Measurements from ENCODE around the gene RNF113A. TPM values are rescaled to one million over a fixed set of nuclear protein-coding genes. Genes with fewer than 3 reads are reported as not detected.
"Not testable (repeated sequence)": the region's sequence is repeated elsewhere in the genome, so short reads cannot be mapped to it uniquely, and the experiment has no call there.

The RNF113A gene
- total RNA-seq, 3 donors from 2014 or later, result 12.5 to 14.1 (median 13.5) TPM

DNA sequence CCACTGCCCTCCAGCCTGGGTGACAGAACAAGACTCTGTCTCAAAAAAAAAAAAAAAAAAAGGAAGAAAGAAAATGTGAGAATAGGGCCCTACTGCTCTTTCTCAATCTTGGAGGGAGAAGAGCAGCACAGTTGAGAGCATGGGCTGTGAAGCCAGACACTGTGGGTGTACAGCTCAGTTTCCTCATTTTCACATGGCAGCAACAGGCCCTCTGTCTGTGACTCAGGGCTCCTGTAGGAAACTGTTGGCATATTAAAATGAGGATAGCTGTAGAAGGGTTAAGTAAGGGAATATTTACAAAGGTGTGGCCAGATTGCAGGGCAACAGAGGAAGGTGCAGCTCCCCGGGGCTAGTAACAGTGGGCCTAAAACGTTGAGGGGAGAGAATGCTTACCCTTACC is 27.6 kb upstream of the RNF113A start:
- Histone ChIP-seq H3K9me3 (no peaks in the 10 kb centered on the region), H3K27ac (no peak overlapping the region), H3K4me1 (no peaks in the 10 kb centered on the region), H3K4me3 (no peak overlapping the region), H3K36me3 (no peaks in the 10 kb centered on the region), H3K27me3 (peaks cover 0 to 7% of the 10 kb centered on the region in 2 donors)
- TF ChIP-seq POLR2AphosphoS5 (IDR thresholded peaks at IDR 0.05), result no peak
- TF ChIP-seq, protein P1, sequence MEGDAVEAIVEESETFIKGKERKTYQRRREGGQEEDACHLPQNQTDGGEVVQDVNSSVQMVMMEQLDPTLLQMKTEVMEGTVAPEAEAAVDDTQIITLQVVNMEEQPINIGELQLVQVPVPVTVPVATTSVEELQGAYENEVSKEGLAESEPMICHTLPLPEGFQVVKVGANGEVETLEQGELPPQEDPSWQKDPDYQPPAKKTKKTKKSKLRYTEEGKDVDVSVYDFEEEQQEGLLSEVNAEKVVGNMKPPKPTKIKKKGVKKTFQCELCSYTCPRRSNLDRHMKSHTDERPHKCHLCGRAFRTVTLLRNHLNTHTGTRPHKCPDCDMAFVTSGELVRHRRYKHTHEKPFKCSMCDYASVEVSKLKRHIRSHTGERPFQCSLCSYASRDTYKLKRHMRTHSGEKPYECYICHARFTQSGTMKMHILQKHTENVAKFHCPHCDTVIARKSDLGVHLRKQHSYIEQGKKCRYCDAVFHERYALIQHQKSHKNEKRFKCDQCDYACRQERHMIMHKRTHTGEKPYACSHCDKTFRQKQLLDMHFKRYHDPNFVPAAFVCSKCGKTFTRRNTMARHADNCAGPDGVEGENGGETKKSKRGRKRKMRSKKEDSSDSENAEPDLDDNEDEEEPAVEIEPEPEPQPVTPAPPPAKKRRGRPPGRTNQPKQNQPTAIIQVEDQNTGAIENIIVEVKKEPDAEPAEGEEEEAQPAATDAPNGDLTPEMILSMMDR (IDR thresholded peaks at IDR 0.05), result no peak
- no peak for TF ChIP-seq POLR2A (IDR thresholded peaks at IDR 0.05)
- no peak for DNase-seq (ENCODE audit: low spot score in 2 of 2)
- intact Hi-C loops (cut with DNase I; ENCODE audit: low total_unique reads), result no loop called here

DNA sequence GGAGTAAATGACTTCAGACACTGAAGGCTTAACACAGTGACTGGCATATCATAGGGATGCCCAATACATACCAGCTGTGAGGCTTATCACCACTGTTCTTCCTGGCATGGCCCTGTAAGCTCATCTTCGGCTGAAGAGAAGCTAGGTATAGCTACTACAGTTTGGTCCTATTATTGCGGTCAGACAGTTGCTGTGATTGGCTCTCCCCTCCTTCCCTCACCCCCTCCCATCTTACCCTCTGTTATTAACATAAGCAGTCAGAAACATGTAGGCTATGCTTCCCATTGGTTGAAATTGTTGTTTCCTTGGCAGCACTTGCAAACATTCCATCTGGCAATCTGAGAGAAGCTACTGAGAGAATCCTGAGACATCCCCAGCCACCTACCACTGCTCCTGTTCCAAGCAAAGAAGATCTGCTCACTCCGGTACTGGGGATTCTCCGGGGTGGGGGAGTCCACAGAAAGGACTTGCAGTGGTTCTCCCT is 24.4 kb upstream of the RNF113A start, which contains the start of gene AKAP14:
AKAP14 (plus strand) TSS at position 51 of the 484 bp plus-strand sequence. CDS start 7,331 bp downstream, outside the sequence.
- no peaks in the 10 kb centered on the region for H3K4me1 ChIP-seq
- intact Hi-C loops (cut with DNase I; ENCODE audit: low total_unique reads), result no loop called here

DNA sequence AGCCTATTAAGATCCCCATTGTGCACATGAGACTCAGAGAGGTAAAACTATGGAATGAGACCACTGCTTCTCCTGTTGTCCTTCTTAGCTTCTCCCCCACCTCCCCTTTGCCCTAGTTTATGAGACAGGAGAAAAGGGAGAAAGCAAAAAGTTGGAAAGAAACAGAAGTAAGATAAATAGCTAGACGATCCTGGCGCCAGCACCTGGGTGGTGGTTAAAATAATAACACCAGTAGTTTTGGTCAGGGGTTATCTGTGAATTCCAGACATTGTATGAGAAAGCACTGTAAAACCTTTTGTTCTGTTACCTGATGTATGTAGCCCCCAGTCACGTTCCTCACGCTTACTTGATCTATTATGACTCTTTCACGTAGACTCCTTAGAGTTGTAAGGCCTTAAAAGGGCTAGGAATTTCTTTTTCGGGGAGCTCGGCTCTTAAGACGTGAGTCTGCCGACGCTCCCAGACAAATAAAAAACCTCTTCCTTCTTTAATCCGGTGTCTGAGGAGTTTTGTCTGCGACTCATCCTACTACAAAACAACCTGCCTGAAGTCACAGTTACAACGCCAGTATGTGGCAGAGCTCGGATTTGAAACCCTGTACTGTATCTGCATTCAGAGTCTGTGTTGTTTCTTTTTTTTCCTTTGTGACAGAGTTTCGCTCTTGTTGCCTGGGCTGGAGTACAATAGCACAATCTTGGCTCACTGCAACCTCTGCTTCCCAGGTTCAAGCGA is 20.6 kb upstream of the RNF113A start:
- H3K27me3 ChIP-seq; H3K36me3 ChIP-seq; H3K27ac ChIP-seq; H3K9me3 ChIP-seq; DNase-seq (ENCODE audit: low spot score in 2 of 2); H3K4me1 ChIP-seq; H3K4me3 ChIP-seq; intact Hi-C loops (cut with DNase I; ENCODE audit: low total_unique reads): not testable (repeated sequence)

More for the DNA sequence above, 24.4 kb upstream of the RNF113A start, which contains the start of gene AKAP14:
- H3K4me3 ChIP-seq, result no peak within 1 kb of the TSS
- no peak for DNase-seq (ENCODE audit: low spot score in 2 of 2)
- H3K36me3 ChIP-seq, result no peaks in the 10 kb centered on the region
- peaks cover 0 to 7% of the 10 kb centered on the region in 2 donors for H3K27me3 ChIP-seq
- no peaks in the 10 kb centered on the region for H3K9me3 ChIP-seq
- no peak within 1 kb of the TSS for H3K27ac ChIP-seq
- TF ChIP-seq, protein P1 (IDR thresholded peaks at IDR 0.05), result no peak
- TF ChIP-seq POLR2A (IDR thresholded peaks at IDR 0.05) (no peak), POLR2AphosphoS5 (IDR thresholded peaks at IDR 0.05) (no peak)

DNA sequence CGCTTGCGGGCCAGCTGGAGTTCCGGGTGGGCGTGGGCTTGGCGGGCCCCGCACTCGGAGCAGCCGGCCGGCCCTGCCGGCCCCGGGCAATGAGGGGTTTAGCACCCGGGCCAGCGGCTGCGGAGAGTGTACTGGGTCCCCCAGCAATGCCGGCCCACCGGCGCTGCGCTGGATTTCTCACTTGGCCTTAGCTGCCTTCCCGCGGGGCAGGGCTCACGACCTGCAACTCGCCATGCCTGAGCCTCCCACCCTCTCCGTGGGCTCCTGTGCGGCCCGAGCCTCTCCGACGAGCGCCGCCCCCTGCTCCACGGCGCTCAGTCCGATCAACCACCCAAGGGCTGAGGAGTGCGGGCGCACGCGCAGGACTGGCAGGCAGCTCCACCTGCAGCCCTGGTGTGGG is 19.1 kb upstream of the RNF113A start:
- DNase-seq (ENCODE audit: low spot score in 2 of 2); H3K27me3 ChIP-seq; intact Hi-C loops (cut with DNase I; ENCODE audit: low total_unique reads); H3K4me1 ChIP-seq; H3K27ac ChIP-seq; H3K9me3 ChIP-seq; H3K36me3 ChIP-seq; H3K4me3 ChIP-seq: not testable (repeated sequence)

DNA sequence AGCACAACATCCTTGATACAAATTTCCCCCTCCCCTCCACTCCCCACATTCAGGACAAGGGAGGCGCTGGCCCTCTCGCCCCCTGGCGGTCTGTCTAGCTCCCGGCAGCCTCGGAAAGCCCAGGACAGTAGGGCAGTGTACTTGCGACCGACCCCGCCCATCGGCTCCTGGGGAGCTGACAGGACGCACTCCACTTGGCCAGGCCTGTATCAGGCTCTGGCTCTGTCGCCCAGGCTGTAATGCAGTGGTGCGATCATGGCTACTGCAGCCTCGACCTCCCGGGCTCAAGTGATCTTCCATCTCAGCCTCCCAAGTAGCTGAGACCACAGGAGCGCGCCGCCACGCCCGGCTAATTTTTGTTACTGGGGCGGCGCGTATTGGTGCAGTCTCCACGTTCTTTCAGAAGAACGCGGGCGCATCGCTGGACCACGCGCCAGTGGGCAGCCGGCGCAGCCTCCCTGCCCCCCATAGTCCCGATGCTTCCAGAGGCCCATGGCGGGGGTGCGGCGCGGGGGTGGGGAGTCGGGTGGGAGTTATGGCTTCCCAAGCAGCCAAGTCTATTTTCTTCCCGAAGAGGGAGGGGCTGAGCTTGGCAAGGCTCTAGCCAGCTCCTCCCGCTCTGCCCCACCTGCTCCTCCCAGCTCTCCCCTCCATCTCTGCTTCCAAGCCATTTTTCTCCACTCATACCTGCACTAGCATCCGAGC is 16.3 kb upstream of the RNF113A start:
- no peaks in the 10 kb centered on the region for H3K4me1 ChIP-seq
- TF ChIP-seq POLR2AphosphoS5 (IDR thresholded peaks at IDR 0.05), result no peak
- TF ChIP-seq, protein P1 (IDR thresholded peaks at IDR 0.05), result peak in 2 of 3 donors; percentile 14 to 26
- DNase-seq (ENCODE audit: low spot score in 2 of 2), result peak in 1 of 2 donors; percentile 52
- no peaks in the 10 kb centered on the region for H3K27me3 ChIP-seq
- no peaks in the 10 kb centered on the region for H3K36me3 ChIP-seq
- H3K9me3 ChIP-seq, result no peaks in the 10 kb centered on the region
- H3K27ac ChIP-seq, result no peak overlapping the region
- intact Hi-C loops (cut with DNase I; ENCODE audit: low total_unique reads), result no loop called here
- H3K4me3 ChIP-seq, result peak overlapping the region; percentile 9 to 62 (median 38)
